ENCODE data around the gene MAGI2. TPM values are rescaled to one million over a fixed set of nuclear protein-coding genes. Genes with fewer than 3 reads are reported as not detected.
"Not testable (repeated sequence)": the region's sequence is repeated elsewhere in the genome, so short reads cannot be mapped to it uniquely, and the experiment has no call there.

The MAGI2 gene
- total RNA-seq, 3 donors from 2014 or later = 9.8 to 22.7 (median 20.2) TPM

DNA sequence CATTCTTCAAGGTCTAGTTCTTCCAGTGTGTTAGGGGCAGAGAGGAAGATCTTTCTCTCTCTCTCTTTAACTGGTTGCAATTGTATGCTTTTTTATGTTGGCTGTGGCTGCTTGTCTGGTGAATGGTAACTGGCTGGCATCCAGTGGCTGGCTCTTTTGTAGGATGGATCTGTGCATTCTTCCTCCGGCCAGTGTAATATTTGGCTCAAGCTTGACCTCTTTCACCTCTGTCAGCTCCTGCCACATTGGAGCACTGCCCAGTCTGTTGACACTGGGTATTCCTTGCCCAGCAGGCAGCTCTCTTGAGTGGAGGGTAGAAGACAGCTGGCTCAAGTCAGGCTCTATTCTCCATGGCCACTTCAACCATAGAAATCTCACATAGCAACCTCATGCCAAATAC, 1126.6 kb downstream of the MAGI2 start:
- no peaks in the 10 kb centered on the region for H3K9me3 ChIP-seq
- intact Hi-C loops (cut with DNase I; ENCODE audit: low total_unique reads) = no loop called here
- H3K36me3 ChIP-seq = no peaks in the 10 kb centered on the region
- no peak overlapping the region for H3K4me3 ChIP-seq
- TF ChIP-seq POLR2AphosphoS5 (IDR thresholded peaks at IDR 0.05) (no peak), POLR2A (IDR thresholded peaks at IDR 0.05) (no peak)
- TF ChIP-seq, protein P1, sequence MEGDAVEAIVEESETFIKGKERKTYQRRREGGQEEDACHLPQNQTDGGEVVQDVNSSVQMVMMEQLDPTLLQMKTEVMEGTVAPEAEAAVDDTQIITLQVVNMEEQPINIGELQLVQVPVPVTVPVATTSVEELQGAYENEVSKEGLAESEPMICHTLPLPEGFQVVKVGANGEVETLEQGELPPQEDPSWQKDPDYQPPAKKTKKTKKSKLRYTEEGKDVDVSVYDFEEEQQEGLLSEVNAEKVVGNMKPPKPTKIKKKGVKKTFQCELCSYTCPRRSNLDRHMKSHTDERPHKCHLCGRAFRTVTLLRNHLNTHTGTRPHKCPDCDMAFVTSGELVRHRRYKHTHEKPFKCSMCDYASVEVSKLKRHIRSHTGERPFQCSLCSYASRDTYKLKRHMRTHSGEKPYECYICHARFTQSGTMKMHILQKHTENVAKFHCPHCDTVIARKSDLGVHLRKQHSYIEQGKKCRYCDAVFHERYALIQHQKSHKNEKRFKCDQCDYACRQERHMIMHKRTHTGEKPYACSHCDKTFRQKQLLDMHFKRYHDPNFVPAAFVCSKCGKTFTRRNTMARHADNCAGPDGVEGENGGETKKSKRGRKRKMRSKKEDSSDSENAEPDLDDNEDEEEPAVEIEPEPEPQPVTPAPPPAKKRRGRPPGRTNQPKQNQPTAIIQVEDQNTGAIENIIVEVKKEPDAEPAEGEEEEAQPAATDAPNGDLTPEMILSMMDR (IDR thresholded peaks at IDR 0.05) = no peak
- no peaks in the 10 kb centered on the region for H3K4me1 ChIP-seq
- H3K27me3 ChIP-seq = no peaks in the 10 kb centered on the region
- no peak overlapping the region for H3K27ac ChIP-seq
- DNase-seq (ENCODE audit: low spot score in 2 of 2) = no peak

GRCh38 chr7:78326189-78326588, 1127.3 kb downstream of the MAGI2 start:
- Histone ChIP-seq H3K4me1 (no peaks in the 10 kb centered on the region), H3K27ac (no peak overlapping the region), H3K36me3 (no peaks in the 10 kb centered on the region), H3K4me3 (no peak overlapping the region), H3K9me3 (no peaks in the 10 kb centered on the region), H3K27me3 (no peaks in the 10 kb centered on the region)
- TF ChIP-seq, protein P1 (IDR thresholded peaks at IDR 0.05) = no peak
- TF ChIP-seq POLR2AphosphoS5 (IDR thresholded peaks at IDR 0.05) (no peak), POLR2A (IDR thresholded peaks at IDR 0.05) (no peak)
- intact Hi-C loops (cut with DNase I; ENCODE audit: low total_unique reads) = no loop called here
- DNase-seq (ENCODE audit: low spot score in 2 of 2) = no peak

DNA sequence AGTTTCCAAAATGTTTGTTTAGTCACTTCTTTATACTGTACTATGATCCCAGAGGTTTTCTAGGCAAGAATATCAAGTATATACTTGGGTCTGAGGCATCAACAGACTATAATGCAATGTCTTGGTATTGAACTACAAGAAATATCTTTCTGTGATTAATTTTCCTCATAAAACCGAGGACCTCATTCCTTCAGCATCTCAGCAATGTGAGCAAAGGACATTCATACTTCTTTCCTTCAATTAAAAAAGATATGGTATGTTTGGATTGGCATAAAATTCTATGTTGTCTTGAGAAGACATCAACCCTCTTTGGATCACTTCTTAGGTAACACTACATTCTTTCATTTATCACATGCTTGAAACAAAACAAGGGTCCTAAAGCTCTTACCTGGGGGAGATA, 1130.3 kb downstream of the MAGI2 start:
- TF ChIP-seq POLR2AphosphoS5 (IDR thresholded peaks at IDR 0.05) (no peak), POLR2A (IDR thresholded peaks at IDR 0.05) (no peak)
- TF ChIP-seq, protein P1 (IDR thresholded peaks at IDR 0.05) = no peak
- H3K9me3 ChIP-seq = no peaks in the 10 kb centered on the region
- H3K27ac ChIP-seq = no peak overlapping the region
- no peaks in the 10 kb centered on the region for H3K4me1 ChIP-seq
- no peak for DNase-seq (ENCODE audit: low spot score in 2 of 2)
- H3K36me3 ChIP-seq = no peaks in the 10 kb centered on the region
- intact Hi-C loops (cut with DNase I; ENCODE audit: low total_unique reads) = no loop called here
- H3K27me3 ChIP-seq = no peaks in the 10 kb centered on the region
- H3K4me3 ChIP-seq = no peak overlapping the region

DNA sequence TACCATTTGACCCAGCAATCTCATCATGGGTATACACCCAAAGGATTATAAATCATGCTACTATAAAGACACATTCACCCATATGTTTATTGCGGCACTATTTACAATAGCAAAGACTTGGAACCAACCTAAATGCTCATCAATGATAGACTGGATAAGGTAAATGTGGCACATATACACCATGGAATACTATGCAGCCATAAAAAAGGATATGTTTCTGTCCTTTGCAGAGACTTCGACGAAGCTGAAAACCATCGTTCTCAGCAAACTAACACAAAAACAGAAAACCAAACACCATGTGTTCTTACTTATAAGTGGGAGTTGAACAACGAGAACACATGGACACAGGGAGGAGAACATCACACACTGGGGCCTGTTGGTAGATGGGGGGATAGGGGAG, 1131.2 kb downstream of the MAGI2 start:
- H3K4me3 ChIP-seq; H3K36me3 ChIP-seq; H3K4me1 ChIP-seq; H3K9me3 ChIP-seq; intact Hi-C loops (cut with DNase I; ENCODE audit: low total_unique reads); H3K27me3 ChIP-seq; DNase-seq (ENCODE audit: low spot score in 2 of 2); H3K27ac ChIP-seq: not testable (repeated sequence)

DNA sequence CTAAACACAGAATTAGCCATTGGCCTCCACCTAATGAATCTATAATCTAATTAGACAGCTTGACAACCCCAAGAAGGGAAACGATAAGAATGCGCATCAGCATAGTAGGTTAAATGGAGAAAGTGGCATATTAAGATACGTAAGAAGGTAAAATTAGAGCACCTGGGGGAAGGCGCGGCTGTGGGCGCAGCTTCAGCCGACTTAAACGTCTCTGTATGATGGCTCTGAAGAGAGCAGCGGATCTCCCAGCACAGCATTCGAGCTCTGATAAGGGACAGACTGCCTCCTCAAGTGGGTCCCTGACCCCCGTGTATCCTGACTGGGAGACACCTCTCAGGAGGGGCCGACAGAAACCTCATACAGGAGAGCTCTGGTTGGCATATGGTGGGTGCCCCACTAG, 1136.1 kb downstream of the MAGI2 start:
- no peak for TF ChIP-seq POLR2A (IDR thresholded peaks at IDR 0.05)
- TF ChIP-seq POLR2AphosphoS5 (IDR thresholded peaks at IDR 0.05) = no peak
- TF ChIP-seq, protein P1 (IDR thresholded peaks at IDR 0.05) = no peak
- no peak for DNase-seq (ENCODE audit: low spot score in 2 of 2)
- Histone ChIP-seq H3K36me3 (no peaks in the 10 kb centered on the region), H3K4me1 (no peaks in the 10 kb centered on the region), H3K27me3 (no peaks in the 10 kb centered on the region), H3K4me3 (no peak overlapping the region), H3K27ac (no peak overlapping the region), H3K9me3 (no peaks in the 10 kb centered on the region)
- intact Hi-C loops (cut with DNase I; ENCODE audit: low total_unique reads) = no loop called here

- DNase-seq (ENCODE audit: low spot score in 2 of 2) = no peak
- TF ChIP-seq POLR2AphosphoS5 (IDR thresholded peaks at IDR 0.05) = no peak
- TF ChIP-seq, protein P1 (IDR thresholded peaks at IDR 0.05) = no peak
- no peak for TF ChIP-seq POLR2A (IDR thresholded peaks at IDR 0.05)
- H3K4me3 ChIP-seq = no peak overlapping the region
- H3K36me3 ChIP-seq = no peaks in the 10 kb centered on the region
- H3K27me3 ChIP-seq = no peaks in the 10 kb centered on the region
- no peaks in the 10 kb centered on the region for H3K9me3 ChIP-seq
- intact Hi-C loops (cut with DNase I; ENCODE audit: low total_unique reads) = no loop called here
- H3K4me1 ChIP-seq = no peaks in the 10 kb centered on the region
- H3K27ac ChIP-seq = no peak overlapping the region
Observed at GRCh38 chr7:78316110-78316509, 1137.4 kb downstream of the MAGI2 start.

Measured in breast epithelium (tissue), 4 donors.